Stimulated activated CD8-positive, alpha-beta memory T cell treated with anti-CD3 and anti-CD28 coated beads, Interleukin-4, amount 100 ng/mL, for 48 hours (primary cell): Measurements from ENCODE around the gene RAPGEF6.

ENCODE experiments used
- DNase-seq: peaks from one replicate; pipeline ENCODE4 v3.0.0-alpha.2; 2020

Gene RAPGEF6

GRCh38 chr5:131539251-131539650, 95.8 kb downstream of the RAPGEF6 start:
- no peak for DNase-seq

GRCh38 chr5:131538177-131538593, 96.8 kb downstream of the RAPGEF6 start:
- no peak for DNase-seq

- no peak for DNase-seq
These were observed 98.1 kb downstream of the RAPGEF6 start for GRCh38 chr5:131536850-131537448.

- no peak for DNase-seq
These were observed 98.7 kb downstream of the RAPGEF6 start for GRCh38 chr5:131536211-131536826.

GRCh38 chr5:131534974-131535373, 100.1 kb downstream of the RAPGEF6 start:
- DNase-seq = no peak

- no peak for DNase-seq
These were observed 101.2 kb downstream of the RAPGEF6 start for GRCh38 chr5:131533836-131534235.

- DNase-seq = no peak
These were observed 102.9 kb downstream of the RAPGEF6 start for GRCh38 chr5:131532031-131532640.

- DNase-seq = no peak
These were observed 104.2 kb downstream of the RAPGEF6 start for GRCh38 chr5:131530706-131531331.

- DNase-seq = no peak
These were observed 106.3 kb downstream of the RAPGEF6 start for GRCh38 chr5:131528682-131529081.

- DNase-seq = no peak
These were observed 109.2 kb downstream of the RAPGEF6 start for GRCh38 chr5:131525805-131526204.

- no peak for DNase-seq
These were observed 110.6 kb downstream of the RAPGEF6 start for GRCh38 chr5:131524431-131524830.

- no peak for DNase-seq
These were observed 111.4 kb downstream of the RAPGEF6 start for GRCh38 chr5:131523500-131524185.

GRCh38 chr5:131521252-131521651, 113.8 kb downstream of the RAPGEF6 start:
- DNase-seq = no peak

GRCh38 chr5:131515348-131515747, 119.7 kb downstream of the RAPGEF6 start:
- DNase-seq = no peak

- no peak for DNase-seq
These were observed 120.4 kb downstream of the RAPGEF6 start for GRCh38 chr5:131514316-131515283.

- DNase-seq = no peak
These were observed 121.2 kb downstream of the RAPGEF6 start for GRCh38 chr5:131513780-131514179.

- DNase-seq = no peak
These were observed 123.1 kb downstream of the RAPGEF6 start for GRCh38 chr5:131511934-131512333.

- no peak for DNase-seq
These were observed 125.2 kb downstream of the RAPGEF6 start for GRCh38 chr5:131509801-131510200.

GRCh38 chr5:131505237-131505908, 129.7 kb downstream of the RAPGEF6 start:
- DNase-seq = no peak

GRCh38 chr5:131496400-131496713, 138.7 kb downstream of the RAPGEF6 start:
- no peak for DNase-seq

- no peak for DNase-seq
These were observed 139.3 kb downstream of the RAPGEF6 start for GRCh38 chr5:131495536-131496399.
